Placental epithelial cell (primary cell): ENCODE measurements around the gene POU3F1. TPM values are rescaled to one million over a fixed set of nuclear protein-coding genes. Genes with fewer than 3 reads are reported as not detected.

Source experiments
- small RNA-seq: library from RNA; depleted of rRNA; stranded (forward); fragments of <200 nt; gene quantifications from one replicate; pipeline ENCODE3, GENCODE V24; 2012
- total RNA-seq: library from RNA; depleted of rRNA; stranded (reverse); fragments of >200 nt; gene quantifications from 2 replicates; pipeline ENCODE4 v1.2.3, GENCODE V29; 2012

POU3F1 gene
- 31.9 and 40.8 TPM in 2 replicates for total RNA-seq

DNA sequence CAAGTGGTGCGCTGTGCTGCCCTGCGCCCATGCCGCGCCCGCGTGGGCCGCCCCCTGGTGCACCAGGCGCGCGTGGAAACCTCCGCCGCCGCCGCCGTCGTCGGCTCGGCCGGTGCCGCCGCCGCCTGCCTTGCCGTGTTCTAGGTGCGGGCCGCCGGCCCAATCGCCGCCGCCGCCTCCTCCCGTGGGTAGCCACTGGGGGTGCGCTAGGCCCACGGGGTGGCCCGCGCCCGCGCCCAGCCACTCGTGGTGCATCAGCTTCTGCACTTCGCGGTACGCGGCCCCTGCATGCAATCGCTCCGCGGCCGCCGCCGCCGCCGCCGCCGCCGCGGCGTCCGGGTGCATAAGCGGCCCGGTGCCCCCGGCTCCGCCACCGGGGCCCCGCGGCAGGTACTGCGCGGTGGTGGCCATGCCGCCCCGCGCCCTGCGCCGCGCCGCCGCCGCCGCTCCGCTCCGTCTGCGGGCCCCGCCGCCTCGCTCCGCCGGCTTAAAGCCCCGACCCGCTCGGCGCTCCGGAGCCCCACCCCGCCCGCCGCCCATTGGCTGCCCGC, at the start of gene POU3F1:
Gene POU3F1, minus strand, starts transcription at position 461 of the 551 bp plus-strand sequence. Its CDS starts 50 bp downstream, at position 411.

GRCh38 chr1:38012363-38013226, 34.0 kb downstream of the POU3F1 start, which contains the start of gene UTP11:
Gene UTP11 (plus strand): TSS chr1:38012734. CDS start chr1:38012803, 69 bp downstream.

GRCh38 chr1:38005195-38006007, 41.2 kb downstream of the POU3F1 start, which contains the start of gene FHL3:
Gene FHL3 (minus strand): TSS chr1:38005514. CDS start chr1:37999412, 6,102 bp downstream.

Small RNA genes lying within 50 kb of the gene (small RNA-seq; reads per million reads assigned to genes)
- gene MIR3659, result 2.9 reads per million, percentile 85 among the genes with 10 or more reads in this experiment

Other genes with a start within 250 kb of the POU3F1 start
- 14.5 and 26.4 TPM in 2 replicates for gene C1orf122, start 239.0 kb downstream of the POU3F1 start, total RNA-seq
- 5.1 and 10.7 TPM in 2 replicates for gene YRDC, start 238.6 kb downstream of the POU3F1 start, total RNA-seq
- 2.6 and 3.5 TPM in 2 replicates for gene MTF1, start 187.2 kb downstream of the POU3F1 start, total RNA-seq
- 20.8 and 31.0 TPM in 2 replicates for gene INPP5B, start 99.7 kb downstream of the POU3F1 start, total RNA-seq
- 58.9 and 65.2 TPM in 2 replicates for gene SF3A3, start 56.8 kb downstream of the POU3F1 start, total RNA-seq
- 14.1 and 30.0 TPM in 2 replicates for gene FHL3, start 41.3 kb downstream of the POU3F1 start, total RNA-seq
- 16.9 and 33.0 TPM in 2 replicates for gene UTP11, start 34.1 kb downstream of the POU3F1 start, total RNA-seq